Measurements from ENCODE around the gene PCTP.
A peak's percentile ranks its signal among the peaks of the same experiment; 100 is the strongest.

Gene PCTP

DNA sequence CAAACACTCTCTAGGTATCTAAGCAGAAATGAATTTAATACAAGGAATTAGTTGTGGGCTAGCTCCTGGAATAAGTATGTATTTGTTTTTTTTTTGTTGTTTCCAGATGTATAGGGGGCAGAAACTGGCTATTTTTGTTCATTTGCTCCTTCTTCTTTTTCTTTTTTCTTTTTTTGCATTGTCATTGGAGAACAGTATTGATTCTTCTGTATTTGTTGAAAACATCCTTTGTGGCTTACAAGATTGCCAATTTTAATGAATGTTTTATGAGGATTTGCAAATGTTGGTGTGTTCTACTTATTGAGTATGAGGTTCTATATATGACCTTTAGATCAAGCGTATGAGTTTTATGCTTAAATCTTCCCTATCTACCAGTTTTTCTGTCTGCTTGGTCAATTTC is 5.6 kb upstream of the PCTP start:
- ChIA-PET CTCF (no interaction called here), POLR2A (no interaction called here)
- H3K4me3 ChIP-seq (ENCODE audit: low read depth, low read length): no peak overlapping the region
- no peak for DNase-seq (ENCODE audit: low read depth, low spot score)
- TF ChIP-seq, protein P1, sequence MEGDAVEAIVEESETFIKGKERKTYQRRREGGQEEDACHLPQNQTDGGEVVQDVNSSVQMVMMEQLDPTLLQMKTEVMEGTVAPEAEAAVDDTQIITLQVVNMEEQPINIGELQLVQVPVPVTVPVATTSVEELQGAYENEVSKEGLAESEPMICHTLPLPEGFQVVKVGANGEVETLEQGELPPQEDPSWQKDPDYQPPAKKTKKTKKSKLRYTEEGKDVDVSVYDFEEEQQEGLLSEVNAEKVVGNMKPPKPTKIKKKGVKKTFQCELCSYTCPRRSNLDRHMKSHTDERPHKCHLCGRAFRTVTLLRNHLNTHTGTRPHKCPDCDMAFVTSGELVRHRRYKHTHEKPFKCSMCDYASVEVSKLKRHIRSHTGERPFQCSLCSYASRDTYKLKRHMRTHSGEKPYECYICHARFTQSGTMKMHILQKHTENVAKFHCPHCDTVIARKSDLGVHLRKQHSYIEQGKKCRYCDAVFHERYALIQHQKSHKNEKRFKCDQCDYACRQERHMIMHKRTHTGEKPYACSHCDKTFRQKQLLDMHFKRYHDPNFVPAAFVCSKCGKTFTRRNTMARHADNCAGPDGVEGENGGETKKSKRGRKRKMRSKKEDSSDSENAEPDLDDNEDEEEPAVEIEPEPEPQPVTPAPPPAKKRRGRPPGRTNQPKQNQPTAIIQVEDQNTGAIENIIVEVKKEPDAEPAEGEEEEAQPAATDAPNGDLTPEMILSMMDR (IDR thresholded peaks at IDR 0.05; ENCODE audit: insufficient read depth, low read length, missing control alignments): no peak

DNA sequence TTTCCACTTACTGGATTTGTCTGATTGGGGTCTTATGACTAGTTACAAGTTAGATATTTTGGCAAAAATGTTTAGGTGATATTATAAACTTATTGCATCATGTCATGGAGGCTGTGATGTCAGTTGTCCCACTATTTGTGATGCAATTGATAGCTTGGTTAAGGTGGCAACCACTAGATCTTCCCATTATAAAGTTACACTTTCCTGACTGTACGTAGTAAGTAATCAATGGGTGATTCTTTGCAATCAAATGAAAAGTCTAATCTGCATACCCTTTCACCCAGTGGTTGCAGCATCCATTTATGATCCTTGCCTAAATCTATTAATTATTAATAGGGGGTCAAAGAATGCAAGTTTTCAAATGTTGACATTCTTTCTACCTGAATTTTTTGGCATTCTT is 4.4 kb upstream of the PCTP start:
- TF ChIP-seq, protein P1 (IDR thresholded peaks at IDR 0.05; ENCODE audit: insufficient read depth, low read length, missing control alignments): no peak
- DNase-seq (ENCODE audit: low read depth, low spot score): no peak
- CTCF ChIA-PET: interaction anchor here (1.5 kb wide), 1 partner anchor 11 kb away, joined by 4 read pairs; no protein-coding TSS in a partner anchor
- POLR2A ChIA-PET: no interaction called here
- no peak overlapping the region for H3K4me3 ChIP-seq (ENCODE audit: low read depth, low read length)

DNA sequence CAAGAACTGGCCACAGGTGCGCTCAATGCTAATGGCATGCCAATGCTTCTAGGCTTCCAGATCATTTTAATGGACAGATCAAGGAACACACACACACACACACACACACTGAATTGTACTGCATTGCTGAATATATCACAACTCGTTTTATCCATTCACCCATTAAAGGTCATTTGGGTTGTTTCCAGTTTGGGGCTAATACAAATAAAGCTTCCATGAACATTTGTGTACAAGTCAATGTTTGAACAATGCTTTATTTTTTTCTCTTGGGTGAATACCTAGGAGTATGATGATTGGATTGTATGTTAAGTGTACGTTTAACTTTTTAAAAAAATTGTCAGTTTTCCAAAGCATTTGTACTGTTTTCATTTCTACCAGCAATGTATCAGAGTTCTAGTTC is 3.6 kb upstream of the PCTP start:
- TF ChIP-seq, protein P1 (IDR thresholded peaks at IDR 0.05; ENCODE audit: insufficient read depth, low read length, missing control alignments): no peak
- no peak for DNase-seq (ENCODE audit: low read depth, low spot score)
- POLR2A ChIA-PET: no interaction called here

DNA sequence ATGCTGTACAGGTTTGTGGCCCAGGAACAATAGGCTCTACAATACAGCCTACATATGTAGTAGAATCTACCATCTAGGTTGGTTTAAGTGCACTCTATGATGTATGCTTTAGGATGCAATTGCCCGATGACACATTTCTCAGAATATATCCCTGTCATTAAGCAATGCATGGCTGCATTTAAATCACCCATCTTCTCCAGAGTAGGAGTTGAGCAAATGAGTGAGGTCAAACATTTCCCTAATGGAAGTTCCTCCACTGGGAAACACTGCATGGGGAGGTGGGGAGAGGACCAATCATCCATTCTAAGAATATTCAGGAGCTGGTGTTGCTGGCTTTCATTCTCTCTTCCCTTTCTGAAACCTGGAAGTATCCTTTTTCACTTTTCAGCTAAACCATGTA is 2.0 kb upstream of the PCTP start:
- H3K4me3 ChIP-seq (ENCODE audit: low read depth, low read length): no peak overlapping the region
- DNase-seq (ENCODE audit: low read depth, low spot score): no peak
- CTCF ChIA-PET: interaction anchor here (1.1 to 3.8 kb wide), 4 partner anchors 14 to 222 kb away, joined by 4 to 52 read pairs (median 21); no protein-coding TSS in a partner anchor
- POLR2A ChIA-PET: no interaction called here
- TF ChIP-seq, protein P1 (IDR thresholded peaks at IDR 0.05; ENCODE audit: insufficient read depth, low read length, missing control alignments): no peak

More for the DNA sequence above, 3.6 kb upstream of the PCTP start:
- no peak overlapping the region for H3K4me3 ChIP-seq (ENCODE audit: low read depth, low read length)
- CTCF ChIA-PET: interaction anchor here (1.3 to 1.5 kb wide), 2 partner anchors 12 to 145 kb away, joined by 3 to 4 read pairs; no protein-coding TSS in a partner anchor

DNA sequence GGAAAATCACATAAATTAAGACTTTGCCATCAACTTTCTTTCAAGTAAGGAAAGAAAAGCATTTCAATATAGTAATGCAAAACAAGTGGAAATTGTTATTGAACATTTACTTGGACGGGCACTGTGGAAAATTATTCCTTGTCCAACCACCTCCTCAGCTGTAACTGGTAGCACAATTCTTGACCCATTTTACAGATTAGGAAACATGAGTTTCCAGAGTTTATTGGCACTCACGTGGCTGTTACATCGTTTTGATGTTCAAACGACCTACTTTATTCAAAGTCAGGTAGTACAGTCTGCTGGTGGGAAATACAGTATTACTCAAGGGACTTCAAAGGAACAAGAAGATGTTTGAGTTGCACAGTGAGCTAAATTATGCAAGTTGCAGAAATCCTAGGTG is 866 bp upstream of the PCTP start:
- no peak overlapping the region for H3K4me3 ChIP-seq (ENCODE audit: low read depth, low read length)
- POLR2A ChIA-PET: interaction anchor here (1.5 kb wide), 2 partner anchors 11 to 15 kb away, joined by 4 to 13 read pairs; no protein-coding TSS in a partner anchor
- CTCF ChIA-PET: interaction anchor here (0.9 to 3.8 kb wide), 13 partner anchors 8 to 236 kb away, joined by 3 to 52 read pairs (median 5); no protein-coding TSS in a partner anchor
- TF ChIP-seq, protein P1 (IDR thresholded peaks at IDR 0.05; ENCODE audit: insufficient read depth, low read length, missing control alignments): no peak
- DNase-seq (ENCODE audit: low read depth, low spot score): no peak

DNA sequence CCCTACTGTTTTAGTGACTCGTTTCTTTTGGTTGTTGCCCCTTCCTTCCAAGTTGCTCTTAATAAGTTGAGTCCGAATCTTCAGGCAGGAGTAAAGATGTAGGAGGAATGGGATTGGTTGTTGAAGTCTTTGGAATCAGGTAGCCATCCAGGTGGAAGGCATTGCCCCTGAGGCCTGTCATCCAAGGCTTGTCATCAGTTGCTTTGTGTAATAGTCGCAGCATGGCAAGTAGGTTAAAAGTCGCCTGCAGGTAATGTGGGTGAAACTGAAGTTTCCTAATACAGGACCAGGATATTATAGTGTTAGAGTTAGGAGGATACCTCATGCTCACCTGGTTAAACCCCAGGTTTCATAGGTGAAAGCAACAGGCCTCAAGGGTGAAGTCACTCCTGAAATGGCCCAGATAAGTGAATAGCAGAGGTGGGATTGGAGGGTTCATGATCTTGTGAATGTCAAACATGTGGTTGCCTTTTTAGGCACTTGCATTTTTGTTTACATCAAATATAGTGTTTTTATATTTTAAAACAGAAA is 934 bp downstream of the PCTP start:
- ChIA-PET POLR2A (interaction anchor here (1.5 kb wide), 3 partner anchors 9 to 17 kb away, joined by 4 to 13 read pairs (median 10); no protein-coding TSS in a partner anchor), CTCF (interaction anchor here (0.6 to 3.8 kb wide), 8 partner anchors 8 to 225 kb away, joined by 3 to 52 read pairs (median 6); no protein-coding TSS in a partner anchor)
- DNase-seq (ENCODE audit: low read depth, low spot score): no peak
- TF ChIP-seq, protein P1 (IDR thresholded peaks at IDR 0.05; ENCODE audit: insufficient read depth, low read length, missing control alignments): no peak
- H3K4me3 ChIP-seq (ENCODE audit: low read depth, low read length): peak overlapping the region; percentile 84
